ENCODE measurements around the gene VAV3. TPM values are rescaled to one million over a fixed set of nuclear protein-coding genes. Genes with fewer than 3 reads are reported as not detected.

VAV3 gene
- total RNA-seq, 2 experiments from 2014 or later, result 5.1 to 5.2 TPM

- CTCF ChIA-PET, result interaction anchor here (0.7 to 1.7 kb wide), 4 partner anchors 12 to 164 kb away, joined by 3 to 6 read pairs (median 3); no protein-coding TSS in a partner anchor
- POLR2A ChIA-PET, result interaction anchor here (0.6 kb wide), 1 partner anchor 19 kb away, joined by 3 read pairs; no protein-coding TSS in a partner anchor
These were observed 11.5 kb upstream of the VAV3 start for GRCh38 chr1:107976431-107976830.

- POLR2A ChIA-PET, result no interaction called here
- CTCF ChIA-PET, result interaction anchor here (0.6 to 1.7 kb wide), 5 partner anchors 12 to 192 kb away, joined by 3 to 6 read pairs (median 3); no protein-coding TSS in a partner anchor
These were observed 10.9 kb upstream of the VAV3 start for GRCh38 chr1:107975851-107976250.

- CTCF ChIA-PET, result no interaction called here
- POLR2A ChIA-PET, result no interaction called here
These were observed 9.1 kb upstream of the VAV3 start for GRCh38 chr1:107974090-107974489.

GRCh38 chr1:107972391-107973180 is 7.6 kb upstream of the VAV3 start:
- ChIA-PET CTCF (no interaction called here), POLR2A (no interaction called here)

GRCh38 chr1:107966550-107966949 is 1.6 kb upstream of the VAV3 start:
- CTCF ChIA-PET, result no interaction called here

GRCh38 chr1:107964336-107965109 is 457 bp downstream of the VAV3 start:
- POLR2A ChIA-PET, result interaction anchor here (1.2 to 1.8 kb wide), 2 partner anchors 28 to 30 kb away, joined by 6 to 10 read pairs; no protein-coding TSS in a partner anchor
- CTCF ChIA-PET, result interaction anchor here (0.6 to 1.4 kb wide), 6 partner anchors 9 to 182 kb away, joined by 3 to 9 read pairs (median 4); no protein-coding TSS in a partner anchor

More at GRCh38 chr1:107966550-107966949, 1.6 kb upstream of the VAV3 start:
- POLR2A ChIA-PET, result no interaction called here

GRCh38 chr1:107963601-107964335 is 1.2 kb downstream of the VAV3 start:
- CTCF ChIA-PET, result interaction anchor here (1.1 to 1.4 kb wide), 5 partner anchors 9 to 181 kb away, joined by 3 to 9 read pairs (median 3); no protein-coding TSS in a partner anchor
- POLR2A ChIA-PET, result interaction anchor here (1.2 to 1.8 kb wide), 2 partner anchors 27 to 29 kb away, joined by 6 to 10 read pairs; no protein-coding TSS in a partner anchor

DNA sequence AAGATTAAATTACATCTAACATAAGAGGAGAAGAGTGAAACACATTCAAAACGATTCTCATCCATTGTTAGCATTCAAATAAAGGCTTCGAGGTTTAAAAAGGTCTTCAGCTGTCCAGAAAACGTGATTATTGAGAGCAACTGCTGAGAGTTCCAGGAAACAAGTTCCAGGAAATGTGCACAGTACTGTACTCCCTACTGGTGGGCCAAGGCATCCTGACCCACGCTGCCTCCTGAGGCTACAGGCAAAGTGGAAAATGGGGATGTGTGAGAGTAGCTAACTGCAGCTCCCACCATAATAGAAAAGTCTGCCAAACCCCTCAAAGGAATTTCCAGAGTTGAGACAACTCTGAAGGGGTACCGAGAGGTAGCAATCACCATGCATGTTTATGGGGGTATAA is 2.0 kb downstream of the VAV3 start:
- POLR2A ChIA-PET, result interaction anchor here (1.8 kb wide), 1 partner anchor 26 kb away, joined by 6 read pairs; no protein-coding TSS in a partner anchor
- CTCF ChIA-PET, result interaction anchor here (0.7 to 1.3 kb wide), 2 partner anchors 26 to 180 kb away, joined by 3 read pairs; no protein-coding TSS in a partner anchor

DNA sequence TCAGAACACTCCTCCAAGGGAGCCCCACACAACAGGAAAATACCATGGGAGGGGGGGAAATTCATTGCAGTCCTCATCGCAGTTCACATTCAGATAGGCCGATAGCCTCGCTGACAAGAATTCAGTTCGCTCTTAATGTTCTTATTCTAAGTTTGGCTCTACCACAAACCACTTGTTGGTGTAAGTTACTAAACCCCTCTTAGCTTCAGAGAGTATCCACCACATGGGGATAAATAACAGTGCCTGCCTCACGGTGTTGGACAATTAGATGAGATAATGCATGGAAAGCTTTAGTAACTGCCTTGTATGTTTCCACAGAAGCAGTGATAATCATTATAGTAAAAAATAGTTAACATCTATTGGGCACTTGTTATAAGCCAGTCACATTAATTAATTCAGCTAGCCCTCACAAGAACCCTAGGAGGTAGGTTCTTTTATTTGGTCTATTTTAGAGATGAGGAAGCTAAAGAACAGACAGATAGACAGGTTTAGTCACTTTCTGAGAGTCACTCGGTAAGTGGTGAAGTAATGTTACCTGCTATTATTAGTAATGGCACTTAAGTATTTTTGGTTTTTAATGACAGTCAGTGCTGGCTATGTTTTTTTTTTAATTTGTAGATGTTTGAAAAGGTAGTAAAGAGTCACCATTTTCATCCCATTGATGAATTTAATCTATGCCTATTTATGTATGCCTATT is 10.1 kb downstream of the VAV3 start:
- POLR2A ChIA-PET, result no interaction called here
- CTCF ChIA-PET, result interaction anchor here (0.7 kb wide), 1 partner anchor 9 kb away, joined by 3 read pairs; no protein-coding TSS in a partner anchor

DNA sequence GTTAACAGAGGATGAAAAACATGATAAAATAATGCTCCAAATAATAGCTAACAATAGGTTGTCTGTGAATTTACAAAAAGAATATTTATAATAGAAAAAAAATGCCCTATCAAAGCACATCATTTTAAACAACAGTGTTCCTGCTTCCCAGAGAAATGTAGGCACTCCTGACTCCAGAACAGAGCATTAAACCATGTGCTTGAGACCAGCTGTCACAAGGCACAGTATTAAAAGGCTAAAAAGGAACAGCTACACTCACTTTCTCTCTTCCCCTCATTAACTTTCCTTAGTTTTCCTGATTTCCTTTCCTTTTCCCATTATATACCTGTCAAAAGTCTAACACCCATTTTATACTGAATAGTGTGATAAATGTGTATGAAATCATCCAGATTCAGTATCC is 10.9 kb downstream of the VAV3 start:
- ChIA-PET CTCF (interaction anchor here (0.7 kb wide), 1 partner anchor 183 kb away, joined by 4 read pairs; no protein-coding TSS in a partner anchor), POLR2A (no interaction called here)

DNA sequence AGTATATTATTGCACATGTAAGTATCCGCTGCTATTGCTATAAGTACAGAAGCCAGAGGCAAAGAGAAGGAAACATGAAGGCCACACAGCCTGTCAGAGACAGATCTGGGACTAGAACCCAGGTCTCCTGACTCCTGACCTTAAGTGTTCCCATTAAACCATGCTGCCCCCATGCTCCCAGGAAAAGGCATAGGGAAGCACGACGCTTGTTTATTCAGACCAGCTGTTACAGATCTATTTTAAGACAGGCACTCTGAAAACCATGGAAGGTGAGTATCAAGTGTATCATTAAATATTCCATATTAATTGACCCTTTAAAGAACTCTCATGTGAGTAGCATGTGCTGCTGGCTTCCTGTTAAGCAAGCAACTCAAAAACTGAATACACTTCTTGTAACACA is 11.4 kb downstream of the VAV3 start:
- POLR2A ChIA-PET, result no interaction called here

GRCh38 chr1:107952989-107953388 is 12.0 kb downstream of the VAV3 start:
- ChIA-PET POLR2A (no interaction called here), CTCF (no interaction called here)

More for the DNA sequence above, 11.4 kb downstream of the VAV3 start:
- CTCF ChIA-PET, result interaction anchor here (0.7 kb wide), 1 partner anchor 183 kb away, joined by 4 read pairs; no protein-coding TSS in a partner anchor

DNA sequence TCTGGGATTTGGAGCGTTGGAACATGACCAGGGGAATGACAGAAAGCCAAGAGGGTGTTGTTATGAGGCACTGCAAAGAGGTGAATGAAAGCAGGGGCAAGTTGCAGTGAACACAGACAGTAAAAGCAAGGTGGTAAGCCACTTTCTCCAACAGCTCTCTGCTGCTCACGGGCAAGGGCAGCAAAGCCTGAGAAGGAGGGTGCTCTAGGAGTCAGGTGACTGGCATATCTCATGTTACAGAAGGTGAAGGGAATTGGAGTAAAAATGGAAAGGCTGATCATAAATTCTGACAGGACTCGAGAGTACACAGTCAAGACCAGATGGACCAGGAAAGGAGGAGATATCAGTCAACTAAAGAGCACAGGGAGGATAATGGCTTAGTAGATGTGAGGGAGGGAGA is 14.5 kb downstream of the VAV3 start:
- ChIA-PET POLR2A (no interaction called here), CTCF (no interaction called here)

- POLR2A ChIA-PET, result no interaction called here
- CTCF ChIA-PET, result no interaction called here
These were observed 15.3 kb downstream of the VAV3 start for GRCh38 chr1:107949467-107950253.

- ChIA-PET CTCF (interaction anchor here (1.2 kb wide), 1 partner anchor 9 kb away, joined by 3 read pairs; no protein-coding TSS in a partner anchor), POLR2A (no interaction called here)
These were observed 18.2 kb downstream of the VAV3 start for GRCh38 chr1:107946794-107947193.

DNA sequence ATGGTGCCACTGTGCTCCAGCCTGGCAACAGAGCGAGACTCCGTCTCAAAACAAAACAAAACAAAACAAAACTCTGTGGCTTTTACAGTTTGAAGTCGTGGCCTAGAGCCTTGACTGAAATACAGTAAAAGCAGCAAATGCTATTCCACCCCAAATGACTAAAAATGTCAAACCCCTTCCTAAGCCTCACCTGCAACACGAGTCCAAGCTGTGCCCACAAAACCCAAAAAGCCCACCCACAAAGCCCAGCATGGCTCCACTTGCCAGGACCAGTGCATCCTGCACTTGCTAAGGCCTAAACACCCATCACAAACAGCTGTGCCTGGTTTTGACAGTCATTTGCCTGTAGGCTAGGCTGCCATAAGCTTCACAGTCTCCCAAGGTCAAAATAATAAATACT is 21.3 kb downstream of the VAV3 start:
- ChIA-PET CTCF (no interaction called here), POLR2A (no interaction called here)

- ChIA-PET POLR2A (no interaction called here), CTCF (no interaction called here)
These were observed 22.2 kb downstream of the VAV3 start for GRCh38 chr1:107942814-107943213.

DNA sequence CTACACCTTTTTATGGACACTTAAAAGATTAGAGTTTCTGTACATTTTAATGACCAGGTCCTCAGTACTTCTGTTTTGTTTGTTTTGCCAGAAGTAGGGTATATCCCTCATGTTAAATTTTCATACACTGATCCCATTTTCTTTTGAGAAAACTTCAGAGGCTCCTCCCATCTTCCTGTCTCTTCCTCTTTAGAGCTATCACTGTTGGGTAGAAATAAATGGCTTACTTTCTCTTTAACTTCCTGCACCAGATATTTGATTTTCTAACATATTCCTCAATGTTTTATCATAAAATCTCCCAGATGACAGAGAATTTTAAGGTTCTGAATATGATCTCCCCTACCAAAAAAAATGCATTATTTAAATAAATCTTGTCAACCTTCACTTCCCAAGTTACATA is 23.4 kb downstream of the VAV3 start:
- ChIA-PET POLR2A (no interaction called here), CTCF (no interaction called here)
